Trophoblast cell (in vitro differentiated cells and primary cell): ENCODE measurements around the gene MXD4.
"Not testable (repeated sequence)": the region's sequence is repeated elsewhere in the genome, so short reads cannot be mapped to it uniquely, and the experiment has no call there.

ENCODE experiments used
- DNase-seq, 2 donors: peaks; one replicate each; pipeline ENCODE4 v3.0.0-alpha.2; 2016
- H2AFZ ChIP-seq: 2 replicates; pipeline ENCODE4 v1.6.1; 2013; ENCODE audit warnings: low read length, moderate library complexity, mild to moderate bottlenecking; ENCODE audit not compliant: insufficient read depth, poor library complexity
- H2AK5ac ChIP-seq: 2 replicates; pipeline ENCODE4 v1.6.1; 2013; ENCODE audit warnings: mild to moderate bottlenecking, low read length
- H2BK120ac ChIP-seq: 2 replicates; pipeline ENCODE4 v1.6.1; 2013; ENCODE audit warnings: low read length, mild to moderate bottlenecking, moderate library complexity; ENCODE audit not compliant: insufficient read depth, poor library complexity
- H2BK12ac ChIP-seq: 2 replicates; pipeline ENCODE4 v1.6.1; 2013; ENCODE audit warnings: mild to moderate bottlenecking, low read length, moderate library complexity
- H2BK5ac ChIP-seq: 2 replicates; pipeline ENCODE4 v1.6.1; 2013; ENCODE audit warnings: low read length, low read depth, moderate library complexity, mild to moderate bottlenecking; ENCODE audit not compliant: poor library complexity
- H3K14ac ChIP-seq: 2 replicates; pipeline ENCODE4 v1.6.1; 2013; ENCODE audit warnings: mild to moderate bottlenecking, low read length
- H3K18ac ChIP-seq: 2 replicates; pipeline ENCODE4 v1.6.1; 2013; ENCODE audit warnings: mild to moderate bottlenecking, low read length
- H3K23ac ChIP-seq: 2 replicates; pipeline ENCODE4 v1.6.1; 2013; ENCODE audit warnings: low read length
- H3K27ac ChIP-seq: 2 replicates; pipeline ENCODE4 v1.5.1; 2013; ENCODE audit warnings: low read depth, mild to moderate bottlenecking, inconsistent platforms, low read length, moderate library complexity
- H3K27me3 ChIP-seq: 2 replicates; pipeline ENCODE4 v1.6.1; 2013; ENCODE audit warnings: inconsistent platforms, mild to moderate bottlenecking, low read length, moderate library complexity; ENCODE audit not compliant: insufficient read depth
- H3K36me3 ChIP-seq, 2 experiments: 1 replicate in 1 of 2; 2 replicates in 1 of 2; pipeline ENCODE4 v1.6.1; 2013; ENCODE audit warnings: low read length in 2 of 2, mild to moderate bottlenecking in 2 of 2, moderate library complexity in 1 of 2; ENCODE audit not compliant: insufficient read depth in 2 of 2, control insufficient read depth in 1 of 2
- H3K4ac ChIP-seq: 2 replicates; pipeline ENCODE4 v1.6.1; 2013; ENCODE audit warnings: low read depth, mild to moderate bottlenecking, low read length, moderate library complexity
- H3K4me1 ChIP-seq, 2 experiments: 1 replicate in 1 of 2; 2 replicates in 1 of 2; pipeline ENCODE4 v1.6.1; 2013; ENCODE audit warnings: low read length in 2 of 2, mild to moderate bottlenecking in 2 of 2, moderate library complexity in 1 of 2; ENCODE audit not compliant: insufficient read depth in 2 of 2, control insufficient read depth in 1 of 2
- H3K4me2 ChIP-seq: 2 replicates; pipeline ENCODE4 v1.6.1; 2013; ENCODE audit warnings: inconsistent platforms, mild to moderate bottlenecking, low read length, moderate library complexity
- H3K4me3 ChIP-seq: 2 replicates; pipeline ENCODE4 v1.5.1; 2013; ENCODE audit warnings: mild to moderate bottlenecking, low read depth, low read length, inconsistent platforms
- H3K79me1 ChIP-seq: one replicate; pipeline ENCODE4 v1.6.1; 2013; ENCODE audit warnings: low read length
- H3K79me2 ChIP-seq: 2 replicates; pipeline ENCODE4 v1.6.1; 2013; ENCODE audit warnings: low read length, mild to moderate bottlenecking; ENCODE audit not compliant: control insufficient read depth, insufficient read depth, poor library complexity
- H3K9ac ChIP-seq: 2 replicates; pipeline ENCODE4 v1.6.1; 2013; ENCODE audit warnings: mild to moderate bottlenecking, low read length
- H3K9me3 ChIP-seq: 2 replicates; pipeline ENCODE4 v1.6.1; 2013; ENCODE audit warnings: low read depth, mild to moderate bottlenecking, control low read depth, inconsistent platforms, low read length; ENCODE audit not compliant: insufficient read depth
- H4K12ac ChIP-seq: 2 replicates; pipeline ENCODE4 v1.6.1; 2013; ENCODE audit warnings: low read depth, mild to moderate bottlenecking, low read length, moderate library complexity
- H4K8ac ChIP-seq: 2 replicates; pipeline ENCODE4 v1.6.1; 2013; ENCODE audit warnings: low read depth, mild to moderate bottlenecking, low read length, moderate library complexity
- H4K91ac ChIP-seq: one replicate; pipeline ENCODE4 v1.6.1; 2013; ENCODE audit warnings: low read depth, mild to moderate bottlenecking, low read length, moderate library complexity
- WGBS: extraction: QIAGEN DNeasy Blood & Tissue Kit; methylation state at CpG from one replicate; pipeline ENCODE4 v1.1.7; 2013; ENCODE audit warnings: missing lambda C conversion rate; ENCODE audit not compliant: insufficient read length, insufficient coverage; ENCODE audit errors: extremely low coverage; 5-methylcytosine and 5-hydroxymethylcytosine counted together

Gene MXD4

DNA sequence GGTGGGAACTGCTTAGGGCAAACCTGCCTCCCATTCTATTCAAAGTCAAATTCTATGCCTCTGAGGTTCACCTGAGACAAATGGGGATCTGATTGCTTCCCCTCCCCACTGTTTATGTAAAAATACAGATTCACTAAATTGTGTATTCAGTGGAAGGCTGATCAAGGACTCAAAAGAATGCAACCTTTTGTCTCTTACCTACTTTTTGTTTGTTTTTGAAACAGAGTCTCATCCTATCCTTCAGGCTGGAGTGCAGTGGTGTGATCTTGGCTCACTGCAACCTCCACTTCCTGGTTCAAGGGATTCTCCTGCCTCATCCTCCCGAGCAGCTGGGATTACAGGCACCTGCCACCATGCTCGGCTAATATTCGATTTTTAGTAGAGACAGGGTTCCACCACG, 40.5 kb downstream of the MXD4 start:
- H2AK5ac ChIP-seq, H3K36me3 ChIP-seq, H3K9ac ChIP-seq, H3K4me3 ChIP-seq, H2BK120ac ChIP-seq, H3K18ac ChIP-seq, H3K14ac ChIP-seq, H3K9me3 ChIP-seq, H4K91ac ChIP-seq, H4K12ac ChIP-seq, H3K79me1 ChIP-seq, H3K4me2 ChIP-seq, H2BK12ac ChIP-seq, H2BK5ac ChIP-seq, H3K4ac ChIP-seq, H3K4me1 ChIP-seq, H3K27ac ChIP-seq, H3K79me2 ChIP-seq, H4K8ac ChIP-seq, DNase-seq, H3K27me3 ChIP-seq, H2AFZ ChIP-seq, H3K23ac ChIP-seq: not testable (repeated sequence)
- WGBS = no CpG with 5 or more reads among the region's 4 CpGs

DNA sequence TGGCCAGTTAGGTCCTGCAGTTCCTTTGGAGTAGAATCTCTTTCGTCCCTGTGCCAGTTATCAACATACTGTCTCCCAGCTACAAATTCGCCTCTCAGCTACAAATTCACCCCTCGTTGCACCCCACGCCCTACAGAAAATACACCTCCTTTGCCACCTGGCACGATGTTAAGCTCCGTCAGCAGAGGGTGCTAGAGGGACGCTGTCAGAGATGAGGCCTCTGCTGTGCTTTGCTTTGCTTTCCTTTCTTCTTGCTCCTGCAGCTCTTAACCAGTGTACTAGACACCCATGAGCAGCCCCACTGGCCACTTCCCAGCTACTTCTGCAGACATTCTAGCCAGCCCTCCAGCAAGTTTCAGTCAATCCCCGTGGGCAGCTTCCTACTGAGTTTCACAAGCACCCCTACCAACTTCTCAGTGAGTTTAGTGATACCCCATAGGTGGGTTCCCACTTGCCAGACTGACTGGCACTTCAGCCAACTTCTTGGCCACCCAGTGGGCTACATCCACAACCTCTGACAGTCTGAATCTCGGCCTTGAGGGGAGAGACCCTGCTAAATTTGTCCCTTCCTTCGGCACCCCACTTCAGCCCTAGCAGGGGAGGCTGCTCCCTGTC, 41.8 kb downstream of the MXD4 start:
- Histone ChIP-seq H3K9ac (no peak overlapping the region), H3K36me3 (peaks cover 0 to 6% of the 10 kb centered on the region in 2 experiments), H4K91ac (no peak overlapping the region), H3K4me3 (no peak overlapping the region), H3K14ac (no peak overlapping the region), H3K79me2 (no peaks in the 10 kb centered on the region), H2AK5ac (no peak overlapping the region), H3K27me3 (no peaks in the 10 kb centered on the region), H3K79me1 (no peaks in the 10 kb centered on the region), H3K18ac (no peak overlapping the region), H3K27ac (no peak overlapping the region), H3K23ac (no peak overlapping the region), H2BK5ac (no peak overlapping the region), H4K12ac (no peak overlapping the region), H2BK120ac (no peak overlapping the region), H4K8ac (no peak overlapping the region), H2BK12ac (no peak overlapping the region), H3K4me2 (no peak overlapping the region), H3K9me3 (peaks cover 1% of the 10 kb centered on the region), H3K4me1 (no peaks in the 10 kb centered on the region), H2AFZ (no peak overlapping the region), H3K4ac (no peak overlapping the region)
- peak; percentile 52 to 84 for DNase-seq
- no CpG with 5 or more reads among the region's 10 CpGs for WGBS

DNA sequence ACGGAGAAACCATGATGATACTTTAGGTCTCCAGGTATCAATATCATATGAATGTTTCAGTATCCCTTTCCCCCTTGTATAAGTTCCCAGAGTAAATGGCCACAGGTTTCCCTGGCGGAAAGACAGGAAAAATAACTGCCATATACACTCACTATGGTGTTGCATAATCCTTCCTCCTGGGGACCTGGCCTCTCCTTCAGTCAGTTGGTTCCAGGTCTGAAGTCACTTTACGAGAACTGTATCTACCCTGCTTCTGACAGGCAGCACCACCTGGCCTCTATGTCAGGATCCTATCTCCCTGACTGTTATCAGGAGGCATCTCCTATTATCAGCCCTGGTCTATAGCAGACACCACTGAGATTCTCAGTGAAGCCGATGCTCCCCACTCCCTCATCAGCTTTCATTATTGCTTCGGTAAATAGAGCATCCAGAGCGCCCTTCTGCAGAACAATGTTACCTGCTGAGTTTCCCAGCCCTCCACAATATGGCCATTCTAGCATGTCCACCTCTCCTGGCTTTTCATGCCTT, 42.6 kb downstream of the MXD4 start:
- Histone ChIP-seq H3K9ac (no peak overlapping the region), H2BK12ac (no peak overlapping the region), H2BK5ac (no peak overlapping the region), H3K4ac (no peak overlapping the region), H3K79me1 (no peaks in the 10 kb centered on the region), H3K79me2 (no peaks in the 10 kb centered on the region), H3K27ac (no peak overlapping the region), H4K91ac (no peak overlapping the region), H2AK5ac (no peak overlapping the region), H3K27me3 (no peaks in the 10 kb centered on the region), H3K4me2 (no peak overlapping the region), H3K4me1 (no peaks in the 10 kb centered on the region), H3K18ac (no peak overlapping the region), H2BK120ac (no peak overlapping the region), H3K4me3 (no peak overlapping the region), H4K8ac (no peak overlapping the region), H3K23ac (no peak overlapping the region), H4K12ac (no peak overlapping the region), H3K14ac (no peak overlapping the region), H3K9me3 (peaks cover 1% of the 10 kb centered on the region), H3K36me3 (peaks cover 0 to 6% of the 10 kb centered on the region in 2 experiments), H2AFZ (no peak overlapping the region)
- no CpG with 5 or more reads among the region's 6 CpGs for WGBS
- DNase-seq = peak in 1 of 2 donors; percentile 9

DNA sequence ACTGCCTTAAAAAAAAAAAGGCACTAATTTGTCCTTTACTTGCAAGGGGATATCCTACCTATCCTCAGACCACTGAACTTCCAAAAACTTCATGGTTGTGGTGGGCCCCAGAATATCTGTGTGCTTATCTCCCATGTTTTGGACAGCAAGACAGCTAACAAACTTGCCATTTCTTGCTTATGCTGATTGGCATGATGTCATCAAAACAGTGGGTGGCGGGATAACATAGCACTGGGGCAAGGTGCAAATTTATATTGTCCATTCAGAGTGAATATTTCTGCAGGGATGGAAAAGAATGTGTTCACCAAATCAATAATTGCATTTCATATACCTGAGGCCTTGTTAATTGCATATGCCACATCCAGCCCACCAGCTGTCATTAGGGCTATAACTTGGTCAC, 43.5 kb downstream of the MXD4 start:
- Histone ChIP-seq H3K79me2 (no peaks in the 10 kb centered on the region), H3K9me3 (peaks cover 1% of the 10 kb centered on the region), H3K9ac (no peak overlapping the region), H2AK5ac (no peak overlapping the region), H3K4me1 (no peaks in the 10 kb centered on the region), H3K18ac (no peak overlapping the region), H3K4me2 (no peak overlapping the region), H3K27ac (no peak overlapping the region), H3K79me1 (no peaks in the 10 kb centered on the region), H4K91ac (no peak overlapping the region), H3K4ac (no peak overlapping the region), H4K8ac (no peak overlapping the region), H3K27me3 (no peaks in the 10 kb centered on the region), H2BK120ac (no peak overlapping the region), H2AFZ (no peak overlapping the region), H2BK12ac (no peak overlapping the region), H3K23ac (no peak overlapping the region), H3K36me3 (peaks cover 0 to 6% of the 10 kb centered on the region in 2 experiments), H3K14ac (no peak overlapping the region), H2BK5ac (no peak overlapping the region), H4K12ac (no peak overlapping the region), H3K4me3 (no peak overlapping the region)
- WGBS = no CpG with 5 or more reads among the region's 1 CpG
- DNase-seq = no peak
